Measurements from ENCODE around the gene RAB11FIP3.

- no peak for TF ChIP-seq GATA2 (IDR thresholded peaks at IDR 0.05; ENCODE audit: low read depth, low read length)
- TF ChIP-seq GATA3 (IDR thresholded peaks at IDR 0.05; ENCODE audit: low read depth, low read length): no peak
These were observed 57.2 kb downstream of the RAB11FIP3 start for GRCh38 chr16:482468-483185.
